HG02852 (cell line): ENCODE data around the gene DENND6B.

Source experiments
- ATAC-seq: cut with Tn5 transposase; IDR thresholded peaks from one replicate; pipeline ENCODE4 v1.9.1; 2021; ENCODE audit warnings: mild to moderate bottlenecking, moderate library complexity; ENCODE audit not compliant: unreplicated experiment

The DENND6B gene

GRCh38 chr22:50316114-50317065 is 10.4 kb downstream of the DENND6B start:
- no peak for ATAC-seq

DNA sequence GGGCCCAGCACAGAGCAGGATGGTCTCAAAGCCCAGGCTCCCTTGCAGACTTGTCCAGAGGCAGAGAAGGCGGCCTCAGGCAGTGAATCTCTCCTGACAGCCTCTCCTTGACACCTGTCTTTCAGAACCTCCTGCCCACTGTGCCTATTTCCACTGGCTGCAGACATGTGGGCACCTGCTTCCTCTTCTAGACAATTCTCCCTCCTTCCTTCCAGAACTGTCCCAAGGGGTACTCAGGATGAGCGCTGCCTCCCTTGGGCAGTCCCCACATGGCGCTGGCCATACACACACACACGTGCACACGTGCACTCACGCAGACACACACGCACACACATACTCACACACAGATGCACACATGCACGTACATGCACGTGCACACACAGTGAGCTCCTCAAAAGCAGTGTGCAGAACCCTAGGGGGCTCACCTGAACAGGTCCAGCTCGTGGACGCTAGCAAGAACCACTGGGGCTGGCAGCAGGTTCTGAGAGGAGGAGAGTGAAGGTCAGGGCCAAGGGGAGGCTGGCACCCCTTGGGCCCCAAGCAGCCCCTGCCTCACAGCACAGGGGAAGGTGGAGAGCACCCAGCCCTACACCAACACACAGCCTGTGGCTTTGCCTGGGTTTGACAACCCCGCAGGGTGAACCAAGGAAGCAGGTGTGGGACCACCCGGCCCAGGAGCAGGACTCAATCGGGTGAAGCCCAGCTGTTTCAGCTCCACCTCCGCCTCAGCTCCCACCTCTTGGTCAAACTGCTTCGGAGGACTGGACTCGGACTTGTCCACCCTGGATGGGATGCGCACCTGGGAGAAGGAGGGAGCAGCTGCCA is 11.3 kb downstream of the DENND6B start:
- no peak for ATAC-seq

- peak; percentile 68 for ATAC-seq
Measured at GRCh38 chr22:50314455-50315288, 12.1 kb downstream of the DENND6B start.

DNA sequence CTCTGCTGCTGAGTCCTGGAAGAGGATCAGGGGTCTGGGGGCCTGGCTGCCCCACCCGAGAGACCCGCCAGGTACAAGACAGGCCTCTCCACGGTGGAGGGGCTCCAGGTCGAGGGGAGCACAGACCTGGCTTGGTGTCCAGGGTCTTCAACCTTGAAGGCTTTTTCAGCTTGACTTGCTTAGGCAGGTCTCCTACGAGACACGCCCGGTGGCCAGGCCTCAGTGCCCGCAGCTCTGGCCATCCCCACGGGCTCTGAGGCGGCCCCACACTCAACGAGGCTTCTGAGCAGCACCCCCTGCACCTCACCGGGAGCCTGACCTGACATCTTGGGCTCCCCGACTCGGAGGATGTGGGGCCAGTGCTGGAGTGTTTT is 12.7 kb downstream of the DENND6B start:
- no peak for ATAC-seq

- ATAC-seq, result no peak
Measured at GRCh38 chr22:50313600-50313999, 13.2 kb downstream of the DENND6B start.

DNA sequence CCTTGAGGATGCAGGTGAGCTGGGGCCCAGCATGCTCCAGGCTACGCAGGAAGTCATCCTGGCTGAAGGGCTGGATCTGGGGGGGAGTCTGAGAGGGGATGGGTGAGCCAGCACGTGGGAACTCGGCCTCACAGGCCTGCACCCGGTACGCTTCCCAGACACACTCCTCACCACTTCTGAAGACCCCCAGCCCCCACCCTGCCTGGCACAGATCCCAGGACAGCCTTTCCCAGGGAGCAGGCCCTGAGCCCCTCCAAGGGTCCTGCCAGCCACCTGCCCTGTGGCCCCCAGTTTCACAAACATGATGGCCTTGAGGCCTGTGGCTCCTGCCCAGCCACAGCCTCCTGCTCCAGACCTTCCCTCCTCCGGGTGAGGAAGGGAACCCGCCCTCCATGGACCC is 13.8 kb downstream of the DENND6B start:
- ATAC-seq, result no peak

GRCh38 chr22:50312371-50312770 is 14.4 kb downstream of the DENND6B start:
- no peak for ATAC-seq

DNA sequence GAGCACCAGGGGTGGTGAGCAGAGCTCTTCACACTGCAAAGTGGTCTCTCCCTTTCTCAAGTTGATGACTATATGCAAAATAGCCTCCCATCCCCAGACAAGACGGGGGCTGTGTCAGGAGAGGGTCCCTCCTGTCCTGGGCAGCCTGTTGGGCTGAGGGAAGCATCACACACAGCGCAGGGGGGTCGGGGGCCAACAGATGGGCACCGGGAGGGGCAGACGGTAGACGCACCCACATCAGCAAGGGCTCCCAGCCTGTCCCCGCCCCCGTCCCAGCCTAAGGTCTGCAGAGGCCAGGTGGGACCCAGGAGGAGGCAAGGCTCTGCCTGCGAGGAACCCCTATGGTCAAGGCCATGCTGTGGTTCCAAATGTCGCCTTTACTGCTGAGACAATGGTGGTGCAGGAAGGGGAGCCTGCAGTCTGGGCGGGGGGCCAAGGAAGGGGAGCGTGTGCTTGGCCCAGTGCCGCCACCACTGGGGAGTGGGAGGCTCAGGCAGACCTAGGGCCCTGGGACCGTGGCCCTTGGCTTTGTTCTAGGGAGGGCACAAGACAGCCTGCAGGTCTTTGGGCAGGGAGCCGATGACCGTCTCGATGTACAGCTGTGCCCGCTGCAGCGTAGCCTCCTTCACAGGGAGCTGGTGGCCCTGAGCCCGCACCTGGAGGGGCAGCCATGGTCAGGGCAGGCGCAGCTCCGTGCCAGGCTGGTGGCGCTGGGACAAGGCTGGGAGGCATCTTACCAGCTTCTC is 15.0 kb downstream of the DENND6B start:
- no peak for ATAC-seq

DNA sequence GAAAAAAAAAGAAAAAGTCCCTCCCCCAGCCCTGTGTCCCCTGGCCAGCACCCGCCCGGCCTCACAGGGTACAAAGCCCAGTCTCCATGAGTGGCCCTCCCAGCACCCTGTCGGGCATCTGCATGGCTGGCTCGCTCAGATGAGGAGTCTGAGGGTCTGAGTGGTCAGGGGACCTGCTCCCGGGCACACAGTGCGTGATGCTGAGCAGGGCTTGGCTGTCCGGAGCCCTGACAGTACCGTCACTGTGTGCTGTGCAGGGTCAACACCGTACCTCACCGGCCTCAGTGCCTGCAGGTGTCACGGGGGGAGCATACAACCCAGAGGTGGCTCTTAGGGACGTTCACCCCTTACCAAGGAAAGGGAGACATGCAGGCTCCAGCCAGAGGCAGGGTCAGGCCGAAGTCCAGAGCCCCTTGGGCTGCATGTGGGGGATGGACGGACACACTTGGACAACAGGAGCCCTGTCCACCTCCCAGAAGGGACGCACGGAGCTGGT is 15.8 kb downstream of the DENND6B start:
- ATAC-seq, result no peak

- no peak for ATAC-seq
Measured at GRCh38 chr22:50310031-50310722, 16.6 kb downstream of the DENND6B start.

- ATAC-seq, result no peak
Measured at GRCh38 chr22:50309601-50309991, 17.2 kb downstream of the DENND6B start.

DNA sequence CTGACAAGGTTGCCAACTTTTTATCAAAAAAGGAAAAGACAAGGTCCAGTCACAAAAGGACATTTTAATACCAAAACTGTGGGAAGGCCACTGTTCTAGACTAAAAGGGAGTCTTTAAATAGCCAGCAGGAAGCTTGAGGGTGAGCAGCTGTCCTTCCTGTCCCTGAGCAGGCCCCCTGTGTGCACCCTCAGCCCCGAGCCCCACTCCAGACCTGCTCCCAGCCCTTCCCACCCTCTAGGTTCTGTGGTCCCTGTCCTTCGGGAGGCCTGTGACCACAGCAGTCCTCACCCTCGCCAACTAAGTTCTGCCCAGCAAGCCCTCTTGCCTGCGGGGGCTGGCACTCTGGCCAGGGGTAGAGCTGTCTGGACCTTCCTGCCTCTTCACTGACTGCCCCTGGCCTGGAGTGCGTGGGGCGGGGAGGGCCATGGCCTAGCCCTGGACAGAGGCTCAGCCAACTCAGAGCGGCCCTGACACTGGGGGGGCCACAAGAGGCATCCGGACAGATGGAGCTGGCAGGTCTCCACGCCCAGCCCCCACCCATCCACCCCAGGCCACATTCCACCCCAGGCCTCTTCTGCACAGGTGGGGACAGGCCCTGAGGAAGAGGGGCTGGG is 17.7 kb downstream of the DENND6B start:
- no peak for ATAC-seq

GRCh38 chr22:50308597-50308935 is 18.2 kb downstream of the DENND6B start:
- ATAC-seq, result no peak

DNA sequence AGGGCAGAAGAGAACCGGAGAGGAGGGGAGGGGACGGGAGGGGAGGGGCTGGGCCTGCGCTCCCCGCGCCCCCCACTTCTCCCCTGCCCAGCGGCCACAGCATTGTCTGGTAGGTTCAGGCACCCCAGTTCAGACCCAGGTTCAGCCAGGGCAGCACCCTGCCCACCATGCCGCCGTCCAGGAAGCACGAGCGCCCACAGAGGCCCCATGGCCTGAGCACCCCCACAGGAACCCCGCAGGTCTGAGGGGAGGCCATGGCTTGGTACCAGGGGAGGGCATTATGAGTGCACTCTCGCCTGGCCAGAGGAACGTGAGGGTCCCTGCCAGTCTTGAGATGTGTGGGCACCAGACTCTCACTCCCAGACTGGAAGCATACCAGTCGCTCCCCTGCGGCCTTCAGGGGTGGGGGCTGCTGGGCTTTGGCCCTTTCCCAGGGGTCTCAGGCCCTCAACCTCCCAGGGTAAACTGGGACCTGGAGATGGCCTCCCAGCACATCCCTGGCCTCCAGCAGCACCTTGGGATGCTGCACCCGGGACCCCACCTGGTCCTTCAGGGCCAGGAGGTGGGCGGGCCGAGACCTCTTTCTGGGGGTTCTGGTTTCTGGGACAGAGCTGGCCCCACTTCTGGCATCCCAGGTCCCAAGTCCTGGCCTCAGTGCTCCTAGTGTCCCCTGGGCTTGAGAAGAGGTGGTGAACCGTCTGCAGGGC is 18.8 kb downstream of the DENND6B start:
- ATAC-seq, result no peak

DNA sequence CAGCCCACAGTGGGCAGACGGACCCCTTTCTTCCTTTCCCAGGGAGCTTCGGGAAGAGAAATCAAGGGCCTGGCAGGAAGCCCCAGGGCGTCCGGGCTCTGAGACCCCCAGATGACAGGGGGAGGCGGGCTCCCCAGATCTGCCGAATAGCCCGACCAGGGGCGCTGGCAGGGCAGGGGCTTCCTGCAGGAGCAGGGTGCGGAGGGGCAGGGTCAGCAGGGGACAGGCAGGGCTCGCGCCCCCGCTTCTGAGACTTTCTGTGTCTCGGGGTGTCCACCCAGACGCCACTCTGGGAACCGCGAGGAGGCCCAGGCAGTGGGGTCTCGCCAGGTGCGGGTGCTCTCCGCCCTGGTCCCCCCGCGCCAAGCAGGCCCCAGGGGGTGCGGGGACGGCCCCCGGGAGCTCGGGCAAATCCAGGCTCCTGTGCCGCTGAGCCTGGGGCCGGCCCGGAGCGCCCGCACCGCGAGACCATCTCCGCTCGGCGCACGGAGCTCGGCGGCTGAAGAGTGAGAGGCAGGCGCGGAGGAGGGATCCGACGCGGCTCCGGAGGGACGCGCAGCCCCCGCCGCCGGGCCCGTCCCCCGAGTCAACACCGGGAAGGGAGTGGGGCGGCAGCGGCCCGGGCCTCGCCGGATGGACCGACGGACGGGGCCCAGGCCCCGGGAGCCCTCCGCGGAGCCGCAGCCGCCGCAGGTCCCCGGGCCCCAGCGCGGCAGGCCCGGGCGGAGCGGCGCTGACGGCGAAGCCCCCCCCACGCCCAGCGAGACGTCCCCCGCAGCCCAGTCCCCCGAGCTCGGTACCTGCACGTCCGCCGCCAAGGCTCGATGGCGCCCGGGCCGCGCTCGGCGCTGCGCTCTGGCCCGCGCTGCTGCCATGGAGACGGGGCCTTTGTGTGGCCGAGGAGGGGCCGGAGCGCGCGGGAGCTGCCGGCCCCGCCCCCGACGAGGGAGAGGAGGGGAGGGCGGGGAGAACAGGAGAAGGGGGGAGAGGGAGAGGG is 19.8 kb downstream of the DENND6B start, which contains the start of gene PLXNB2:
TSS of gene PLXNB2 (minus strand) at position 894 of the 997 bp plus-strand sequence. CDS start 17,062 bp downstream, outside the sequence.
- no peak for ATAC-seq

DNA sequence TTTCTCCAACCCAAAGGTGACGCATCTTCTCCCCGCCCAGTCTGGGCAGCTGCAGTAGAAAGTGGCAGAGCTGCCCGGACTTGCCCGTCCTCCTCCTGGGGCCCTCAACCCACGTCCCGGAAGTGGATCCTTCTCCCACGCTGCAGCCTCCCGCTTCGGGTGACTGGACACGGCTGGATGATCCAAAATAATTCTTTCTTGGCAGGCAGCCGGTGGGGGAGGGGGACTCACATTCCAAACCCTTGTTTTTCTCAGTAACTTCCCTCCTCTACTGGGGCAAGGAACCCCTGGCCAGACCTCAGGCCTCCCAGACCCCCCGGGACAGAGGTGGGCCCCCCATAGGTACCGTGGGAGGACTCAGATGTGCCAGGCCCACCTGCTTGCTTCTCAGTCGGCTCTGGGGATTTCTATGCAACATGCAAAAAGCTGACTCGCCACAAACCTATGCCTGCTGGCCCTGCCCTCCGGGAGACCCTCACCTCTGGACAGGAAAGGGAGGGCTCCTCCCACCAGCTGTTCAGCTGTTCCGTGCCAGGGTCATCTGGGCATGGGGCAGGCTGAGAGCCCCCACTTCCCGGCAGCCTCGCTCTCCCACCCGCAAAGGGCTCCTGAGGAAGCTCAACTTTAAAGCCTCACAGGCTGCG is 20.8 kb downstream of the DENND6B start:
- no peak for ATAC-seq
